Effector memory CD4-positive, alpha-beta T cell (primary cell): ENCODE results near the gene WTIP.
"Not testable (repeated sequence)": the region's sequence is repeated elsewhere in the genome, so short reads cannot be mapped to it uniquely, and the experiment has no call there.

ENCODE experiments used
- DNase-seq, 3 donors: peaks; one replicate each; pipeline ENCODE4 v3.0.0-alpha.2; 2020
- H3K27ac ChIP-seq: 2 replicates; pipeline ENCODE4 v1.7.0; 2013; ENCODE audit warnings: mild to moderate bottlenecking, low read length, moderate library complexity; ENCODE audit not compliant: insufficient read depth, poor library complexity, severe bottlenecking
- H3K27me3 ChIP-seq: replicated peaks from 2 replicates; pipeline ENCODE4 v1.7.0; 2013; ENCODE audit warnings: mild to moderate bottlenecking, low read length; ENCODE audit not compliant: insufficient read depth, control insufficient read depth, poor library complexity, severe bottlenecking
- H3K36me3 ChIP-seq: 2 replicates; pipeline ENCODE4 v1.7.0; 2013; ENCODE audit warnings: mild to moderate bottlenecking, low read length, moderate library complexity; ENCODE audit not compliant: control insufficient read depth, insufficient read depth
- H3K4me1 ChIP-seq: 2 replicates; pipeline ENCODE4 v1.7.0; 2013; ENCODE audit warnings: low read length, mild to moderate bottlenecking; ENCODE audit not compliant: control insufficient read depth, insufficient read depth, poor library complexity, severe bottlenecking
- H3K4me3 ChIP-seq: 2 replicates; pipeline ENCODE4 v1.7.0; 2013; ENCODE audit warnings: low read length, low read depth, mild to moderate bottlenecking; ENCODE audit not compliant: insufficient read depth, poor library complexity, severe bottlenecking
- H3K9me3 ChIP-seq: 2 replicates; pipeline ENCODE4 v1.7.0; 2013; ENCODE audit warnings: mild to moderate bottlenecking, low read length, moderate library complexity; ENCODE audit not compliant: control insufficient read depth
- total RNA-seq, 3 donors: gene quantifications; one replicate each; lab custom pipeline; 2026; lab: John Stamatoyannopoulos, UW

WTIP gene
- total RNA-seq: 0.17 to 2.2 (median 1.7) reads per million in 3 donors

DNA sequence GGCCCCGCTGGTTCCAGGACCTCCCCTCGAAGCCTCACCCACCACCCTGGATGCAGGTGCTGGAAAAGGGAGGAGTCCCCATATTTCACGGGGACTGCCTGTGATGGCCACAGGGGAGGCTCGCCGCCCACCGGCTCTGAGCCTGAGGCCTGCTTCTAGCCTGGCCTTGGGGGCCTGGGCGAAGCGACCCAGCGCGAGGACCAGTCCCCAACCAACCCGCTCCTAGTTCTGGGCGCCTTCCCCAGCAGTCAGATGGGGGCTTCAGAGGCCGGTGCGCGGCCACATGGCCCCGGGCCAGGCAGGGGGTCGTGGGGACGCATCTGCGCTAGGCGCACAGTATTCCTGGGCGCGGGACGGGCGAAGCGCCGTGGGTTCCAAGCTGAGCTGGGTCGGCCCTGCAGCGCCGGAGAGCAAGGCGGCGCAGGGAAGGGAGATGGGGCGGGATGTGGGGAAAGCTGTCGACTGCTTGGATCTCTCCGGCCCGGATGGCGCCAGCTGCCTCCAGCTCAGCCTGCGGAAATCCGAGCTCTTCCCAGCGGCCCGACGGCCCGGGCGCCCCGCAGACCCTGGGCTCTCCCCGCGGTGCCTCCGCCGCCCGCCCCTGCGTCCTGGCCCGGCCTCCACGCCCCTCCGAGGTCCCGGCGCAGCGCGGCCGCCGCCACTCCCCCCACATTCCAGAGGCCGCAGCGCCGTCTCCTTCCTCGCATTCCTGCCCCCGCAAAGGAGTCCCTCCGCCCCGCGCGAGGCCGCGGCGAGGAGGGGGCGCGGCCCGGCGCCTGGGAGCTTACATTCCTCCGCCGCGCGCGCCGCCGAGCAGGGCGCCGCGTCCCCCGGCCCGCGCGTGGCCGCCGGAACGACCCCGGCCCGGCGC is at the start of gene WTIP:
Gene WTIP, plus strand, starts transcription at position 788 of the 871 bp plus-strand sequence. CDS start 217 bp downstream, outside the sequence.
- Histone ChIP-seq H3K27ac (no peak within 1 kb of the TSS), H3K4me1 (peaks cover 6% of the 10 kb centered on the region), H3K27me3 (peaks cover 10% of the 10 kb centered on the region), H3K36me3 (no peaks in the 10 kb centered on the region), H3K4me3 (no peak within 1 kb of the TSS), H3K9me3 (no peaks in the 10 kb centered on the region)
- no peak for DNase-seq

GRCh38 chr19:34432797-34433196 is 48.8 kb upstream of the WTIP start:
- H3K27me3 ChIP-seq: no peaks in the 10 kb centered on the region
- no peak overlapping the region for H3K27ac ChIP-seq
- no peak overlapping the region for H3K4me3 ChIP-seq
- H3K4me1 ChIP-seq: peaks cover 13% of the 10 kb centered on the region
- H3K36me3 ChIP-seq: peaks cover 35% of the 10 kb centered on the region
- H3K9me3 ChIP-seq: no peaks in the 10 kb centered on the region
- no peak for DNase-seq

DNA sequence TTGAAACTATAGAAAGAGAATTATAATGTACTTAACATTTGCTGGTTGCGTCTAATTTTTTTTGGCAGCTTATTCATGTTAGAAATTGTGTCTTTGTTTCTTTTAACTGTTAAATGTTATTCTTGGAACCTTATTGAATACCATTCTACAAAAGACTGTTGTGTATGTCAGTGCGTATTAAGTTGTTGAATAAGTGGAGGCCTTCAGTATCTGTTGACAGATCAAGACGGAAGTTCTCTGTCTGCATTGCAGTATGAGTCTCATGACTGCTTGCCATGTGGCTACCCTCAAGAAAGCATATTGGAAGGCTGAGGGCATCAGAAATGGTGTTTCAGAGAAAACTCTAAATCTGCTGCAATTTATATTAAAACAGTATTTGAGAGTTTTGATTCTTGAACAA is 44.8 kb upstream of the WTIP start:
- Histone ChIP-seq H3K4me1 (no peaks in the 10 kb centered on the region), H3K27me3 (no peaks in the 10 kb centered on the region), H3K27ac (no peak overlapping the region), H3K36me3 (peaks cover 51% of the 10 kb centered on the region), H3K4me3 (no peak overlapping the region), H3K9me3 (no peaks in the 10 kb centered on the region)
- no peak for DNase-seq

DNA sequence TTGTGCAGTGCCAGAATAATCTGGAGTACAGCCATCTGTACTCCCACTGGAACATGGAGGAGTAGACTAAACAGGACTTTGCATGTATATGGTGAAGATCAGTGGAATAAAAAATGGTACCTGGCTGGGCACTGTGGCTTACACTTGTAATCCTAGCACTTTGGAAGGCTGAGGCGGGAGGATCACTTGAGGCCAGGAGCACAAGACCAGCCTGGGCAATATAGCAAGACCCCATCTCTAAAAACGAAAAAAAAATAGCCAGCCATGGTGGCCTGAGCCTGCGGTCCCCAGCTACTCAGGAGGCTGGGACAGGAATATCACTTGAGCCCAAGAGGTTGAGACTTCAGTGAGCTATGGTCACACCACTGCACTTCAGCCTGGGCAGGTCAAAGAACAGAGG is 33.4 kb upstream of the WTIP start:
- Histone ChIP-seq H3K27me3 (no peaks in the 10 kb centered on the region), H3K27ac (no peak overlapping the region), H3K4me1 (no peaks in the 10 kb centered on the region), H3K36me3 (peaks cover 82% of the 10 kb centered on the region), H3K4me3 (no peak overlapping the region), H3K9me3 (no peaks in the 10 kb centered on the region)
- DNase-seq: no peak

DNA sequence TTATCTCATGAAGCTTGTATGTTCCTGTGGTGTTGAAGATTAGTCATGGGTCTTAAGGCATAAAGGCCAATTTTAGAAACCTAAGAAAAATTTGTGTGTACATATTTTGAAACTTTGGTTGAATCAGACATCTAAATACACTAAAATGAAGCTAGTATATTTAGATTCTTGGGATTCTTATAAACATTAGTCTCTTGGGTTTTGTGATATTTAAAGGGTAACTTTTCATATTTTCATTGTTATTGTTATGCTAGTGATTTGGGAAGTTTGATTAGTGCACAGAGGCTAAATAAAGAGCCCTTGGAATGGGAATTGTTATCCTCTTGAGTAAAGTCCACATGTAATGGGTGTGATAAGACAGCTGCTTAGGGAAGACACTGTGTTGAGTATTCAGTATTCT is 28.8 kb upstream of the WTIP start:
- Histone ChIP-seq H3K27ac (no peak overlapping the region), H3K27me3 (no peaks in the 10 kb centered on the region), H3K9me3 (no peaks in the 10 kb centered on the region), H3K4me1 (no peaks in the 10 kb centered on the region), H3K4me3 (no peak overlapping the region), H3K36me3 (peaks cover 73% of the 10 kb centered on the region)
- DNase-seq: no peak

DNA sequence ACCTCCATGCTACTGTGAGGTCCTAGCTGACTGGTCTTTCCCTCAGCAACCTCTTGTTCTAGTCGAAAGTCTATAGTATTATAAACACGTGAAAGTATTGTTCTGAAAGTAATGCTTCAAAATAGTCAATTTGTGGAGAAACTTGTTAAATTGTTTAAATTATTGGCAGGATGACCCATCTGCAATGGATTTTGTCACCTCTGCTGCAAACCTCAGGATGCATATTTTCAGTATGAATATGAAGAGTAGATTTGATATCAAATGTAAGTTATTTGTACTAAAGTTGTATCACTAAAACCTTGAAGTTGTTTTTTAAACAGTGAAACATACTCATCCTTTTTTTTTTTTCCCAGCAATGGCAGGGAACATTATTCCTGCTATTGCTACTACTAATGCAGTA is 27.5 kb upstream of the WTIP start:
- Histone ChIP-seq H3K9me3 (no peaks in the 10 kb centered on the region), H3K27me3 (no peaks in the 10 kb centered on the region), H3K4me1 (no peaks in the 10 kb centered on the region), H3K27ac (no peak overlapping the region), H3K4me3 (no peak overlapping the region), H3K36me3 (peaks cover 71% of the 10 kb centered on the region)
- DNase-seq: no peak

- no peak for DNase-seq
- H3K36me3 ChIP-seq: peaks cover 74% of the 10 kb centered on the region
- no peak overlapping the region for H3K4me3 ChIP-seq
These were observed 26.9 kb upstream of the WTIP start for GRCh38 chr19:34454685-34455084.

GRCh38 chr19:34455783-34456480 is 25.6 kb upstream of the WTIP start:
- H3K36me3 ChIP-seq: peaks cover 73% of the 10 kb centered on the region
- DNase-seq, H3K27ac ChIP-seq, H3K27me3 ChIP-seq, H3K9me3 ChIP-seq, H3K4me3 ChIP-seq, H3K4me1 ChIP-seq: not testable (repeated sequence)

More at GRCh38 chr19:34454685-34455084, 26.9 kb upstream of the WTIP start:
- Histone ChIP-seq H3K27me3 (no peaks in the 10 kb centered on the region), H3K27ac (no peak overlapping the region), H3K4me1 (no peaks in the 10 kb centered on the region), H3K9me3 (no peaks in the 10 kb centered on the region)

- Histone ChIP-seq H3K36me3 (peaks cover 77% of the 10 kb centered on the region), H3K27me3 (no peaks in the 10 kb centered on the region), H3K4me3 (no peak overlapping the region), H3K9me3 (no peaks in the 10 kb centered on the region), H3K4me1 (no peaks in the 10 kb centered on the region), H3K27ac (no peak overlapping the region)
- no peak for DNase-seq
These were observed 24.1 kb upstream of the WTIP start for GRCh38 chr19:34457446-34457845.

GRCh38 chr19:34458677-34459076 is 22.9 kb upstream of the WTIP start:
- Histone ChIP-seq H3K4me3 (no peak overlapping the region), H3K4me1 (no peaks in the 10 kb centered on the region), H3K36me3 (peaks cover 77% of the 10 kb centered on the region), H3K9me3 (no peaks in the 10 kb centered on the region), H3K27ac (no peak overlapping the region), H3K27me3 (no peaks in the 10 kb centered on the region)
- no peak for DNase-seq
